Measurements from ENCODE around the gene CELF1.
"Not testable (repeated sequence)": the region's sequence is repeated elsewhere in the genome, so short reads cannot be mapped to it uniquely, and the experiment has no call there.

The CELF1 gene

DNA sequence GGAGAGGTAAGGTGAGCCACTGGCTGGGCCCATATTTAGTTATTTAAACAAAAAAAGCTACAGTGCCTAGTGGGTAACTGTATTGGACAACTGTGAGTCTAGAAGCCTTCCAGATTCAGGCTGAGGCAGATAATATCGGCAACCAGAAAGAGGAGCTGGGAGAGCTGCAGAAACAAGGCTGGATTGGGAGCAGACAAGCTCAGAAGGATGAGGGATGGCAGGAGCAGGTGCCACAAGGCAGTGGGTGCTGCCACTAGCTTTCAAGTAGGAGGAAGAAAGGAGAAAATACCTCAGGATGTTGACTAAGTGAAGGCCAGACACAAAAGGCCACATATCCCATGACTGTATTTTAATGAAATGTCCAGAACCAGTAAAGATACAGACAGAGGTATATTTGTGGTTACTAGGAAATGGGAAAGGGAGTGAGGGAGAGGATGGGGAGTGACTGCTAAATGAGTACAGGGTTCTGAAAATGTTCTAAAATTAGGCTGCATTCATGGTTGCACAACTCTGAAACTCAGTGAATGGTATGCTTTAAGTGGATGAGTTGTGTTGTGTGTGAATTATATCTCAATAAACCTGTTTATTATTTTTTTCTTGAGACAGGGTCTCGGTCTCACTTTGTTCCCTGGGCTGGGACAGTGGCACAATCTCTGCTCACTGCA lies 92.2 kb downstream of the CELF1 start:
- no peaks in the 10 kb centered on the region for H3K27me3 ChIP-seq (ENCODE audit: insufficient read depth, low read length, poor library complexity, severe bottlenecking)
- TF ChIP-seq, protein P1, sequence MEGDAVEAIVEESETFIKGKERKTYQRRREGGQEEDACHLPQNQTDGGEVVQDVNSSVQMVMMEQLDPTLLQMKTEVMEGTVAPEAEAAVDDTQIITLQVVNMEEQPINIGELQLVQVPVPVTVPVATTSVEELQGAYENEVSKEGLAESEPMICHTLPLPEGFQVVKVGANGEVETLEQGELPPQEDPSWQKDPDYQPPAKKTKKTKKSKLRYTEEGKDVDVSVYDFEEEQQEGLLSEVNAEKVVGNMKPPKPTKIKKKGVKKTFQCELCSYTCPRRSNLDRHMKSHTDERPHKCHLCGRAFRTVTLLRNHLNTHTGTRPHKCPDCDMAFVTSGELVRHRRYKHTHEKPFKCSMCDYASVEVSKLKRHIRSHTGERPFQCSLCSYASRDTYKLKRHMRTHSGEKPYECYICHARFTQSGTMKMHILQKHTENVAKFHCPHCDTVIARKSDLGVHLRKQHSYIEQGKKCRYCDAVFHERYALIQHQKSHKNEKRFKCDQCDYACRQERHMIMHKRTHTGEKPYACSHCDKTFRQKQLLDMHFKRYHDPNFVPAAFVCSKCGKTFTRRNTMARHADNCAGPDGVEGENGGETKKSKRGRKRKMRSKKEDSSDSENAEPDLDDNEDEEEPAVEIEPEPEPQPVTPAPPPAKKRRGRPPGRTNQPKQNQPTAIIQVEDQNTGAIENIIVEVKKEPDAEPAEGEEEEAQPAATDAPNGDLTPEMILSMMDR (conservative IDR thresholded peaks at IDR 0.05; ENCODE audit: low read length): no peak
- TF ChIP-seq EZH2phosphoT487 (IDR thresholded peaks at IDR 0.05; ENCODE audit: borderline replicate concordance): no peak
- no peaks in the 10 kb centered on the region for H3K4me1 ChIP-seq (ENCODE audit: insufficient read depth, low read length, poor library complexity, severe bottlenecking)
- H2AFZ ChIP-seq (ENCODE audit: low read length): no peak overlapping the region
- no peaks in the 10 kb centered on the region for H3K9me2 ChIP-seq (replicated peaks; ENCODE audit: low read depth, low read length)
- H3K4me3 ChIP-seq (ENCODE audit: low read length, poor library complexity, severe bottlenecking): no peak overlapping the region
- H3K9me3 ChIP-seq (ENCODE audit: insufficient read depth, low read depth, low read length): no peaks in the 10 kb centered on the region
- H3K79me2 ChIP-seq (ENCODE audit: insufficient read depth, low read length): peaks cover 6% of the 10 kb centered on the region; the same call in 1 of the 2 replicates
- H3K36me3 ChIP-seq (ENCODE audit: insufficient read depth, low read length): peaks cover 27% of the 10 kb centered on the region; the same call in 1 of the 2 replicates
- H4K20me1 ChIP-seq (ENCODE audit: insufficient read depth, low read length, poor library complexity, severe bottlenecking): no peaks in the 10 kb centered on the region
- H3F3A ChIP-seq (ENCODE audit: low read depth): no peaks in the 10 kb centered on the region
- H3K4me2 ChIP-seq (ENCODE audit: low read depth, low read length, poor library complexity, severe bottlenecking): no peak overlapping the region
- H3K9ac ChIP-seq (ENCODE audit: low read depth, low read length, poor library complexity, severe bottlenecking): no peak overlapping the region

GRCh38 chr11:47454258-47454671 lies 98.7 kb downstream of the CELF1 start:
- not testable (repeated sequence) for H3K79me2 ChIP-seq (ENCODE audit: insufficient read depth, low read length); H2AFZ ChIP-seq (ENCODE audit: low read length); H3F3A ChIP-seq (ENCODE audit: low read depth); H3K4me1 ChIP-seq (ENCODE audit: insufficient read depth, low read length, poor library complexity, severe bottlenecking); H3K9ac ChIP-seq (ENCODE audit: low read depth, low read length, poor library complexity, severe bottlenecking); H3K36me3 ChIP-seq (ENCODE audit: insufficient read depth, low read length); H3K9me3 ChIP-seq (ENCODE audit: insufficient read depth, low read depth, low read length); H3K4me3 ChIP-seq (ENCODE audit: low read length, poor library complexity, severe bottlenecking); H3K27me3 ChIP-seq (ENCODE audit: insufficient read depth, low read length, poor library complexity, severe bottlenecking); H3K4me2 ChIP-seq (ENCODE audit: low read depth, low read length, poor library complexity, severe bottlenecking); H3K9me2 ChIP-seq (replicated peaks; ENCODE audit: low read depth, low read length); H4K20me1 ChIP-seq (ENCODE audit: insufficient read depth, low read length, poor library complexity, severe bottlenecking)
- TF ChIP-seq, protein P1 (conservative IDR thresholded peaks at IDR 0.05; ENCODE audit: low read length): peak; percentile 78

- no peak for TF ChIP-seq EZH2phosphoT487 (IDR thresholded peaks at IDR 0.05; ENCODE audit: borderline replicate concordance)
- TF ChIP-seq, protein P1 (conservative IDR thresholded peaks at IDR 0.05; ENCODE audit: low read length): no peak
- H3K27me3 ChIP-seq (ENCODE audit: insufficient read depth, low read length, poor library complexity, severe bottlenecking): no peaks in the 10 kb centered on the region
- H3K9me2 ChIP-seq (replicated peaks; ENCODE audit: low read depth, low read length): no peaks in the 10 kb centered on the region
- H4K20me1 ChIP-seq (ENCODE audit: insufficient read depth, low read length, poor library complexity, severe bottlenecking): no peaks in the 10 kb centered on the region
- H3K79me2 ChIP-seq (ENCODE audit: insufficient read depth, low read length): no peaks in the 10 kb centered on the region
- no peak overlapping the region for H3K4me2 ChIP-seq (ENCODE audit: low read depth, low read length, poor library complexity, severe bottlenecking)
- H3K36me3 ChIP-seq (ENCODE audit: insufficient read depth, low read length): no peaks in the 10 kb centered on the region
- H2AFZ ChIP-seq (ENCODE audit: low read length): no peak overlapping the region
- H3K9me3 ChIP-seq (ENCODE audit: insufficient read depth, low read depth, low read length): no peaks in the 10 kb centered on the region
- no peak overlapping the region for H3K4me3 ChIP-seq (ENCODE audit: low read length, poor library complexity, severe bottlenecking)
- no peaks in the 10 kb centered on the region for H3F3A ChIP-seq (ENCODE audit: low read depth)
- no peak overlapping the region for H3K9ac ChIP-seq (ENCODE audit: low read depth, low read length, poor library complexity, severe bottlenecking)
- H3K4me1 ChIP-seq (ENCODE audit: insufficient read depth, low read length, poor library complexity, severe bottlenecking): no peaks in the 10 kb centered on the region
These were observed 99.6 kb downstream of the CELF1 start for GRCh38 chr11:47453365-47453764.
